Thymus (tissue), 11 donors: Measurements from ENCODE around the gene KCNQ1. TPM values are rescaled to one million over a fixed set of nuclear protein-coding genes. Genes with fewer than 3 reads are reported as not detected.
A peak's percentile ranks its signal among the peaks of the same experiment; 100 is the strongest.

Experiments
- DNase-seq, 9 donors: peaks; one replicate each; pipeline ENCODE4 v3.0.0-alpha.2; 2013; ENCODE audit warnings: low spot score in 9 of 9, low read depth in 6 of 9, missing footprints in 1 of 9
- H3K27ac ChIP-seq, 2 donors: one replicate each; pipeline ENCODE4 v1.5.1; 2013; ENCODE audit warnings: control low read depth in 1 of 2, low read depth in 1 of 2, low read length in 1 of 2, mild to moderate bottlenecking in 1 of 2, moderate library complexity in 1 of 2
- H3K27me3 ChIP-seq, 2 donors: one replicate each; pipeline ENCODE4 v1.5.1; 2013; ENCODE audit warnings: low read length in 1 of 2; ENCODE audit not compliant: control insufficient read depth in 2 of 2, insufficient read depth in 1 of 2
- H3K36me3 ChIP-seq, 2 donors: one replicate each; pipeline ENCODE4 v1.5.1; 2013; ENCODE audit warnings: low read length in 1 of 2, mild to moderate bottlenecking in 1 of 2, moderate library complexity in 1 of 2; ENCODE audit not compliant: control insufficient read depth in 2 of 2, insufficient read depth in 2 of 2
- H3K4me1 ChIP-seq, 2 donors: one replicate each; pipeline ENCODE4 v1.5.1; 2013; ENCODE audit warnings: low read length in 2 of 2; ENCODE audit not compliant: control insufficient read depth in 2 of 2, insufficient read depth in 2 of 2
- H3K4me3 ChIP-seq, 2 donors: one replicate each; pipeline ENCODE4 v1.5.1; 2013; ENCODE audit warnings: low read length in 2 of 2, control low read depth in 1 of 2, mild to moderate bottlenecking in 1 of 2
- H3K9me3 ChIP-seq, 2 donors: one replicate each; pipeline ENCODE4 v1.5.1; 2013; ENCODE audit warnings: low read length in 1 of 2, mild to moderate bottlenecking in 1 of 2; ENCODE audit not compliant: control insufficient read depth in 2 of 2, insufficient read depth in 1 of 2
- WGBS: extraction: QIAGEN DNeasy Blood & Tissue Kit; methylation state at CpG from one replicate; pipeline ENCODE4 v1.1.7; 2013; 5-methylcytosine and 5-hydroxymethylcytosine counted together
- polyA plus RNA-seq: library from polyadenylated mRNA; stranded (reverse); fragments of 200-250 nt; gene quantifications from one replicate; pipeline ENCODE4 v1.2.3, GENCODE V29; 2013
- total RNA-seq: library from RNA; stranded (reverse); fragments of 120-200 nt; gene quantifications from one replicate; pipeline ENCODE4 v1.2.4, GENCODE V29; 2013
- donor health status: healthy.

Gene KCNQ1
- total and polyA plus RNA-seq, 2 donors = 0.94 to 3.7 TPM

DNA sequence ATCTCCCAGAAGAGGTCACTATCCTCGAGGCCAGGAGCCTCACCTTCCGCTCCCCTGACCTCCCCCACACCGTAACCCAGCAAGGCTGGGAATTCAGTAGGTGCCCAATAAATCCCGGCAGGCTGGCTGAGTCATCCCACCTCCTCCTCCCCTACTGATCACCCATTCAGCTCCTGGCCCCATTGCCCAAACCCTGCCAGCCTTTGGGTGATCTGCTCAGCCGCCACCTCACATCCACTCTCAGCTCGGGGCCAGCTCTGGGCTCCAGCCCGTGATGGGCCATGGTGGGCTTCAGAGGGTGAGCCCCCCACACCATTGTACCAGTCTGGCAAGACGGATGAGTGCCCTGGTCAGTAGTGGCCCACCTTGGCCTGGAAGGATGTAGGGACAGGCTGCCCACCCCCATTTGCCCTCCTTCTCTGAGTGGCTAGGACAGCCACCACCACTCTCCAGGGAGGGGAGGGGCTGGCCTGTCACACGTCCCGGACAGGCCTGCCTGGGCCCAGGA is 8.7 kb upstream of the KCNQ1 start:
- DNase-seq = no peak
- Histone ChIP-seq H3K9me3 (no peaks in the 10 kb centered on the region), H3K4me3 (no peak overlapping the region), H3K4me1 (no peaks in the 10 kb centered on the region), H3K27me3 (peaks cover 0 to 9% of the 10 kb centered on the region in 2 donors), H3K27ac (no peak overlapping the region), H3K36me3 (no peaks in the 10 kb centered on the region)
- 96% methylated on average over 10 of the region's 10 CpGs for WGBS

DNA sequence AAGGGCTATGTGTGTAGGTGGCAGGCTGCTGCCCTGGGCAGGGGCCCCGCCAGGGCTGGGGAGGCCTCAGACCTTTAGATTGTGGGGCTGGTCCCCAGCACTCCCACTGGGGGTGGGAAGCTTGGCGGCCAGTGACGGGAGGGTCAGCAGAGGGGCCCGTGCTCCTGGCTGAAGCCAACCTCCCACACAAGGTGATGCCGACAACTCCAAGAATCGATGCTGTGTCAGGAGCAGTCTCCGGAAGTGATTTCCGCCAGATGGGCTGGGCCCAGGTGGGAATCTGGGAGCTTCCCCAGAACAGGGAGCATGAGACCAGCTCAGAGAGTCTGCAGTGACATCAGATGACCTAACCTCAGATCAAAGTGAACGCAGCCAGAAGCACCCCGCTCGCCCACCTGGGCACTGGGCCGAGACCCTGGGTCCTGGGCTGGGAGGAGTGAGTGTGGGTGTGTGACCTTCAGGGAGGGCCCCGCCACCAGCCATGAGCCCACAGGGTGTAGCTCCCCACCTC is 8.2 kb upstream of the KCNQ1 start:
- H3K4me3 ChIP-seq = no peak overlapping the region
- peaks cover 0 to 13% of the 10 kb centered on the region in 2 donors for H3K27me3 ChIP-seq
- H3K36me3 ChIP-seq = no peaks in the 10 kb centered on the region
- H3K9me3 ChIP-seq = no peaks in the 10 kb centered on the region
- 93% methylated on average over 13 of the region's 13 CpGs for WGBS
- DNase-seq = no peak
- H3K4me1 ChIP-seq = no peaks in the 10 kb centered on the region
- H3K27ac ChIP-seq = no peak overlapping the region

DNA sequence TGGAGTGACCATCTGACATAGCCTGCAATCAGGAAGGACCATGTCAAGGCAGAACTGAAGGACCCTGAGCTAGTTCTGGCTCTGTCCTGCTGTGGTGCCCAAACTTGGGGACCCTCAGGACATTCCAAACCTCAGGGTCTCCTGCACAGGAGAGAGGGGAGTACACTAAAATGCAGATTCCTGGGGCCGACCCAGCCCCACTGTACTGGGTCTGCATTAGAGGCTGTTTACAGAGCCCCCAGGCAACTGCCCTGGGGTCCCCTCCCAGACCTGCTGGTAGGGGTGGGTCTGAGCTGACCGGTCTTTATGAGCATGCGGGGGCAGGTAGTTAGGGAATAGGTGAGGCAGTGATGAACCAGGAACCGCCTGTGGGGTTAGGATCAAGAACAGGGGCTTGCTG is 7.3 kb upstream of the KCNQ1 start:
- no peak for DNase-seq
- 96% methylated on average over 4 of the region's 4 CpGs for WGBS
- H3K36me3 ChIP-seq = no peaks in the 10 kb centered on the region
- peaks cover 0 to 17% of the 10 kb centered on the region in 2 donors for H3K27me3 ChIP-seq
- no peaks in the 10 kb centered on the region for H3K4me1 ChIP-seq
- no peak overlapping the region for H3K27ac ChIP-seq
- H3K9me3 ChIP-seq = no peaks in the 10 kb centered on the region
- no peak overlapping the region for H3K4me3 ChIP-seq

DNA sequence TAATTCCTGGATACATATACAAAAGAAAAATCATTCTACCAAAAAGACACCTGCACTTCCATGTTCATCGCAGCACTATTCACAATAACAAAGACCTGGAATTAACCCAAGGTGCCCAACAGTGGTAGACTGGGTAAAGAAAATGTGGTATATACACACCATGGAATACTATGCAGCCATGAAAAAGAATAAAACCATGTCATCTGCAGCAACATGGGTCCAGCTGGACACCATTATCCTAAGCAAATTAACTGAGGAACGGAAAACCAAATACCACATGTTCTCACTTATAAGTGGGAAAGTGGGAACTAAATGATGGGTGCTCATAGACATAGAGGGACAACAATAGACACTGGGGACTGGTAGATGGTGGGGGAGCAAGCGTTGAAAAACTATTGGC is 5.0 kb upstream of the KCNQ1 start:
- H3K27me3 ChIP-seq = peaks cover under 1 to 36% of the 10 kb centered on the region in 2 donors
- H3K27ac ChIP-seq = no peak overlapping the region
- H3K4me1 ChIP-seq = peaks cover 2 to 8% of the 10 kb centered on the region in 2 donors
- H3K9me3 ChIP-seq = peaks cover 0 to 4% of the 10 kb centered on the region in 2 donors
- no peaks in the 10 kb centered on the region for H3K36me3 ChIP-seq
- 97% methylated on average over 3 of the region's 3 CpGs for WGBS
- no peak for DNase-seq
- H3K4me3 ChIP-seq = no peak overlapping the region

DNA sequence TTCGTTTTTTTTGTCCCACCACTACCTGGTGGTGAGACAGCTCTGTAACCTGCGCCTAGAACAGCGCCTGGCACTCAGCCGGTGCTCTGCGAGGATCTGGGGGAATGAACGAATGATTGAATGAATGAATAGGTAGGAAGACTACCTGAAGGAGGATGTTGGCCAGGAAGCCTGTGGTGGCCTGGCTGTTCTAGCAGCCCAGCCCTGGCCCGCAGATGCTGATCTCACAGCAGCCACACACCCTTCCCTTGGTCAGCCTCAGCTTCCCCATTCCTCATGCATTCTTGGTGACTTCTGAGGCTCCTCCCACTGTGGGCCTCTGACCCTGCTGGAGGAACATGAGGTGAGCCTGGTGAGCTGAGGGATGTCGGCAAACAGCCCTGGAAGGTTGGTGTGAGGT is 4.2 kb upstream of the KCNQ1 start:
- WGBS = 74% methylated on average over 8 of the region's 8 CpGs
- no peak overlapping the region for H3K27ac ChIP-seq
- H3K36me3 ChIP-seq = no peaks in the 10 kb centered on the region
- peaks cover 6 to 8% of the 10 kb centered on the region in 2 donors for H3K4me1 ChIP-seq
- H3K9me3 ChIP-seq = peaks cover 0 to 4% of the 10 kb centered on the region in 2 donors
- H3K27me3 ChIP-seq = peaks cover 8 to 41% of the 10 kb centered on the region in 2 donors
- H3K4me3 ChIP-seq = no peak overlapping the region
- DNase-seq = no peak

DNA sequence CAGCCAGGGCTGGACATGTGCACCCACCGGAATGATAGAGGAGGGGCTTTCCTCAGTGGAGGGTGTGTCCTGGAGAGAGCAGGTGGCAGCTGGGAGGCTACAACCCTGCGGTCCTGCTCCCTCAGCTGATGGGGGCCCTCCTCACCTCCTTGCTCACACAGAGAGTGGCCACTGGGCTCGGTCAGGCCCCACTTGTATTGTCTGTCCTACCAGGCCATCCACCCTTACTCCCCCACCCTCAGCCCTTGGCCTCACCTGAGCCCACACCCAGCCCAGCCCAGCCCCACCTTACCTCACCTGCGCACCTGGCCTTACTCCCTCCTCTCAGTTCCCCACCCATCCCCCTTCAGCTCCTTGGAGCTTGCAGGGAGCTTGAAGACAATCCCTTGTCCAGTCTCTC is 3.6 kb upstream of the KCNQ1 start:
- peaks cover 8 to 9% of the 10 kb centered on the region in 2 donors for H3K4me1 ChIP-seq
- peaks cover 11 to 46% of the 10 kb centered on the region in 2 donors for H3K27me3 ChIP-seq
- no peak overlapping the region for H3K27ac ChIP-seq
- H3K9me3 ChIP-seq = peaks cover 0 to 4% of the 10 kb centered on the region in 2 donors
- H3K4me3 ChIP-seq = no peak overlapping the region
- 90% methylated on average over 4 of the region's 4 CpGs for WGBS
- H3K36me3 ChIP-seq = no peaks in the 10 kb centered on the region
- DNase-seq = no peak

DNA sequence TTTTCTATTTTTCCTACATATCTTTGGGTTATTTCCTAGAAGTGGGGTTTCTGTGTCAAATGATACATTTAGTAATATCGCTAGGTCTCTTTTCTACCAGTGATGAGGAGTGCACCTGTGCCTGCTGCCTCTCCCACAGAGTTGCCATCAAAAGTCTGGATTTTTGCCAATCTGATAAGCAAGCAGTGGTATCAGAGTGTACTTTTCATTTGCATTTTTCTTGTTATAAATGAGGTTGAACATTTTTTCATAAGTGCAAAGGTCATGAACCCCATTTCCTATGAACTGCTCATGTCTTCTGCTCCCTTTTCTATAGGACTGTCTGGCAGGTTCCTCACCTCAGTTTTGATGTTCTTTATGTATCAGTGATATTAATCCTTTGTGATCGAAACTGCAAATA is 2.2 kb upstream of the KCNQ1 start:
- 53% methylated on average over 2 of the region's 2 CpGs for WGBS
- no peak overlapping the region for H3K4me3 ChIP-seq
- H3K4me1 ChIP-seq = peaks cover 18 to 19% of the 10 kb centered on the region in 2 donors
- no peaks in the 10 kb centered on the region for H3K36me3 ChIP-seq
- no peak overlapping the region for H3K27ac ChIP-seq
- H3K27me3 ChIP-seq = peaks cover 15 to 60% of the 10 kb centered on the region in 2 donors
- peaks cover 0 to 4% of the 10 kb centered on the region in 2 donors for H3K9me3 ChIP-seq
- no peak for DNase-seq

DNA sequence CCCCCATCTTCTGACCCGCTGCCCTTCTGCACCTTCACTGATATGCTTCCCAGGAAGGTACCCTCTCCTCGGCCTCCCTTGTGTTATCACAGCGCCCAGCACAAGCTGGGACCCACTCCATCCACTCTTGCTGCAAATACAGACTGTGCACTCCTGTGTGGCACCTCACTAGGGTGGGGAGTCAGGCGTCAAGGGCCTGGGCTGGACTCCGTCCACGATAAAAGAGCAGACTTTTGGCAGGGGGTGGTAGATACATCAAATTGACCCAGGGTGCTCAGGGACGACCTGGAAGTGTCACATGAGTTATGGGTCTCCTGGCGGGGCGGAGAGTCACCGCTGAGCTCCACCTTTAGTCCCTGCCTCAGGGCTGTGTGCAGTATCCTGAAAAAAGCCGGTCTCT is 1.4 kb upstream of the KCNQ1 start:
- Histone ChIP-seq H3K27me3 (peaks cover 15 to 68% of the 10 kb centered on the region in 2 donors), H3K4me1 (peaks cover 18 to 22% of the 10 kb centered on the region in 2 donors), H3K4me3 (no peak overlapping the region), H3K9me3 (peaks cover 0 to 4% of the 10 kb centered on the region in 2 donors), H3K27ac (no peak overlapping the region), H3K36me3 (no peaks in the 10 kb centered on the region)
- WGBS = 85% methylated on average over 11 of the region's 11 CpGs
- no peak for DNase-seq

DNA sequence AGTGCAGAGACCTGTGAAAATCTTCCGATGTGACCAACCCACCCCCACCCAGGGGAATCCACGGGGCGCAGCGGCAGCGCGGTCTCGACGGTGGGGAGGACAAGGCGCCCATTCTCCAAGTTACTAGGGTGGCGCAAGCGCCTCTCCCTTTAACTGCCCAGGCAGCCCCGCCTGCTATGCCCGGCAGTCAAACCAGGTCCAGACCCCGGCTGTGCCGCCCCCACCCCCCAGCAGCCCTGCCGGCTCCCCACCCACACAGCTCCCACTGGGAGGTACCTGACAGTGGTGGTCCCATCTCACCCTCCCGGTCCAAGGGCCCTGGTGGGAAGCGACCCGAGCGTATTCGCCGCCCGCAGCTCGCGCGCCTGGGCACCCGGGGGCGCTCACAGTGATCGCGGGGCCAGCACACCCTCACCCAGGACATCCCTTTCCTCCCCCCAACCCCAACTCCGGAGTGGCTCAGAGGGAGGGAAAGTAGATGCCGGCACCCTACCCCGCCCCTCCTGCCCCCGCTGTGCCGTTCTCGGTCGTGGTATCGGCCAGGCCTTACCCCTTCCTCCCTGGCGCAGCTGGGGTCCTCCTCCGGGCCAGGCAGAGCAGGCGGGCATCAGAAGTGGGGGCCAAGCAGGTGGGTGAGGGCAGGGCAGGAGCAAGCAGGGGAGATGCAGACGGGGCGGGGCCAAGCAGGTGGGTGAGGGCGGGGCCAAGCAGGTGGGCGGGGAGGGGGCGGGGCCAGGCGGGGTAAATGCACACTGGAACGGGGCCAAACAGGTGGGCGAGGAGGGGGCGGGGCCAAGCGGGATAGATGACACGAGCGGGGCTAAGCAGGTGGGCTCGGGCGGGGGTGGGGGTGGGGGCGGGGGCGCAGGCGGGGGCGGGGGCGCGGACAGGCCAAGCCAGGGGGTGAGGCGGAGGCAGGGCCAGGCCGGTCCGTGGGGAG is 657 bp upstream of the KCNQ1 start, which contains the start of gene TRPM5:
TRPM5 (minus strand) TSS at position 634 of the 940 bp plus-strand sequence. CDS start 21,478 bp downstream, outside the sequence.
- peaks cover 0 to 4% of the 10 kb centered on the region in 2 donors for H3K9me3 ChIP-seq
- peak within 1 kb of the TSS; percentile 24 to 53 for H3K4me3 ChIP-seq
- 11% methylated on average over 61 of the region's 64 CpGs for WGBS
- H3K27me3 ChIP-seq = peaks cover 15 to 73% of the 10 kb centered on the region in 2 donors
- H3K4me1 ChIP-seq = peaks cover 18 to 22% of the 10 kb centered on the region in 2 donors
- H3K27ac ChIP-seq = peak within 1 kb of the TSS in 1 of 2 donors; percentile 42
- H3K36me3 ChIP-seq = no peaks in the 10 kb centered on the region
- peak in 2 of 9 donors; percentile 10 to 28 for DNase-seq
